DMS53 treated with DMSO at 0.1 percent for 48 hours (cell line): Measurements from ENCODE around the gene LIG3.
"Not testable (repeated sequence)": the region's sequence is repeated elsewhere in the genome, so short reads cannot be mapped to it uniquely, and the experiment has no call there.

ENCODE experiments used
- DNase-seq: peaks from one replicate; lab custom pipeline; 2025; ENCODE audit not compliant: unreplicated experiment; lab: John Stamatoyannopoulos, UW

LIG3 gene

DNA sequence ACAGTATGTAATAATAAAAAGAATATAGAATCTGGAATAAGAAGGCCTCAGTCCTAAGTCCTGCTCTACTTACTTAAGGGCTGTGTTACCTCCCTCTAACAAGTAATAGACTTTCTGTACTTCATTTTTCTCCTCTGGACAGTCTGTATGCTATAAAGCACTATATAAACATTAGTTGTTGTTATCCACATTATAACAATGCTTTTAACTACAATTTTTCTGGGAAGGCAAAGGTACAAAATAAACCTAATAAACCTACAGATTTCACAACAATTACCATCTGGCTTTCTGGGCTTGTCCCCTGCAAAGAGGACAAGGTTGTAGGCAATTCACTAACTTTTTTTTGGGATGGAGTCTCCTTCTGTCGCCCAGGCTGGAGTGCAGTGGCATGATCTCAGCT, 50.5 kb downstream of the LIG3 start:
- DNase-seq = no peak

DNA sequence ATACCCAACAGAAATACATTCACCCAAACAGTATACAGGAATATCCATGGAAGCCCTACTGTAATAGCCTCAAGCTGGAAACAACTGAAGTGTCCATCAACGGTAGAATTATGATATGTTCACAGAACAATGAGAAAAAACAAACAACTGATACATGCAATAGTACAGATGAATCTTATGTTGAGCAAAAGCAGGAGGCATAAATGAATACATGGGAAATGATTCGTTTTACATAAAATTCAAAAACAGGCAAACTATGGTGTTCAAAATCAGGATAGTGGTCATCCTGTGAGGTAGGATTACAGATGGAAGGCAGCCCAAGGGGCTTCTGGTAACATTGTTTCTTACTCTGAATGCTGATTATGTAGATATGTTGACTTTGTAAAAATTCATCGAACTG, 58.1 kb downstream of the LIG3 start:
- DNase-seq = no peak

DNA sequence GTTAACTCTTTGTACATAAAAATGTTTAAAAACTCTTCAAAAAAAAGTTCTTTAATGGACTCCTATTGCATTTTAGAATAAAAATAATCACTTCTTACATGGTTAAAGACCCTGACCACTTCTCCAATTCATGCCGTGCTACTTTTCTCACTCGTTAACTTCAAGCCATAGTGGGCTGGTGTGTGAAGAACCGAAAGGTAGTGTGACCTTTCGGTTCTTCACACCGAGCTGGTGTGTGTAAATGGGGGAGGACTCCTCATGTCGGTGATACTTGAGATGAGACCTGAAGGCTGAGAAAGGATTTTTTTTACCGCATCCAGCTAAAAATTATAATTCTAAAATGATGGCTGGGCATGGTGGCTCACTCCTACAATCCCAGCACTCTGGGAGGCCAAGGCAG, 61.1 kb downstream of the LIG3 start:
- DNase-seq = no peak

- no peak for DNase-seq
Observed at GRCh38 chr17:35044181-35044580, 63.9 kb downstream of the LIG3 start.

DNA sequence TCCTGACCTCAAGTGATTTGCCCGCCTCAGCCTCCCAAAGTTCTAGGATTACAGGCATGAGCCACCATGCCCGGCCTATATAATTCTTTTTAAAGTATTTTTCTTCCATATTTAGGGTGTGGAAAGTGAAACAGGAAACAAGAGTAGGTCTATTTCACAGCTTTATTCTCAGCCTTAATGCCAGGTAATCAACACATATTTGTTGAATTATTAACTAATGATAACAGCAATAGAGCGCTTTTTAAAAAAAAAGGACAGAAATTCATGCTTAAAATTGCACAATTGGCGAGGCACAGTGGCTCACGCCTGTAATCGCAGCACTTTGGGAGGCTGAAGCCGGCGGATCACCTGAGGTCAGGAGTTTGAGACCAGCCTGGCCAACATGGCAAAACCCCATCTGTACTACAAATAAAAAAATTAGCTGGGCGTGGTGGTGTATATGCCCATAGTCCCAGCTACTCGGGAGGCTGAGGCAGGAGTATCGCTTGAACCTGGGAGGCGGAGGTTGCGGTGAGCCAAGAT, 65.2 kb downstream of the LIG3 start:
- not testable (repeated sequence) for DNase-seq

DNA sequence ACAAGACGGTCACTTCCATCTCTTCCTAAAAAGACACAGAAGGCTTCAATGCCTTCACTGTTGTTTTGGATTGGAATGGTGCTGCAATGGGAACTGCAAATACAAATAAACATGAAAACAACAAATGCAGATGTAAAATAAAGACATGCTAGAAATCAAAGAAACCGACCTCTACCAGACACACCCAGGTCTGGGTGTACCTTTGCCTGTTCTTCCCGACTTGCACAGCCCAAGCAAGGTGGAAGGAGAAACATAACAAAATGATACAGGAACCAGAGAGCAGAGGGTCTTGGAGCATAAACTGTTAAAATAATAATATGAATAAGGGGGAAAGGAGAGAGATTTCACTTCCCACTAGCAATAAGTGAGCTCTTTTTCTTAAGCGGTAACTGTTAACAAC, 65.9 kb downstream of the LIG3 start:
- no peak for DNase-seq

- DNase-seq = no peak
Observed at GRCh38 chr17:35046740-35047283, 66.5 kb downstream of the LIG3 start.

DNA sequence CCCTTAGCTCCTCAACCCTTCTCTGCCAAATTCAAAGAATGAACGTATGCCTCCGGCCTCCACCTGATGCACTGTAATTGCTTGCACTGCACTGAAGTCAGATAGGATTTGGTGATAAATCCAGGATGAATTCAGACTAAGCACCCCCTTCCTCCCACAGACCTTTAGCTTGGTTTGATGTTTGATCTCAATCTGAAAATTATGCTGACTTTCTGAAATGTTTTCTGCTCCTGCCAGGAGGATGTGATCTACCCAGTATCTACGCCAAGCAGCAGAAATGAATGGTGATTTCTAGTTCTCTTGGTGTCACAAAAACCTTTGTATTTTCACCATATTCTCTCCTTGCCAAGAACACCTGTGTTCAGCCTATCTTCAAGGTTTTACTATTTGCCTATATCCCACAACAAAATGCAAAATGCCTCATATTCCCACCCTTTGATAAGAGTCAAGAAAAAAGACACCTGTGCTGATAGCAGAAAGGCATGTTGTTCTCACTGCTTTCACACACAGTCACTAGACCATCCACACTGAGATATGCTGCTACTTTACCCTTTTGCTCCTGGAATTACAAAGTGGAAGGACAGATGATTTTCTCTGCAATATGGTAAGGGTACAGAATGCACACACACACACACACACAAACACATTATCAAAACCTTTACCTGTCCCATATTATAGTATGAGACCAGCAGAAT, 68.5 kb downstream of the LIG3 start:
- DNase-seq = no peak

- DNase-seq = no peak
Observed at GRCh38 chr17:35050170-35050569, 69.9 kb downstream of the LIG3 start.

GRCh38 chr17:35051183-35051578, 70.9 kb downstream of the LIG3 start:
- no peak for DNase-seq

GRCh38 chr17:35051579-35052240, 71.4 kb downstream of the LIG3 start:
- DNase-seq = no peak

GRCh38 chr17:35052241-35052610, 71.9 kb downstream of the LIG3 start:
- DNase-seq = no peak

DNA sequence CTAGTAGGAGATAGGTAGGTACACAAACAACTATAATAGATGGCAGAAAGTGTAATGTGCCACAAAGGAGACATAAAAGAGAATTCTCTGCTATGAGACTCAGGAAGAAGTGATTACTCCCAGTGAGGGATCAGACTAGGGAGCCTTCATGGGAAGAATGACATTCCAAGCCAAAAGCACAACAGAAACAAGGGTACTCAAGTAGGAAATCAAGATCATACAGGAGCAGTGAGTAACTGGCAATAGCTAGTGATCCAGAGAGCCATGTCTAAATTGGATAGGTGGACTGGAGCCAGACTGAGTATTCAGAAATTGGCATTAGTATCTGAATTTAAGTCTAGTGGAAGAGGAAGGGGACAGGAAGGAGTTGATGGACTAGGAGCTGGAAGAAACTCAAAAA, 72.5 kb downstream of the LIG3 start:
- DNase-seq = no peak

- DNase-seq = no peak
Observed at GRCh38 chr17:35053204-35053603, 72.9 kb downstream of the LIG3 start.

DNA sequence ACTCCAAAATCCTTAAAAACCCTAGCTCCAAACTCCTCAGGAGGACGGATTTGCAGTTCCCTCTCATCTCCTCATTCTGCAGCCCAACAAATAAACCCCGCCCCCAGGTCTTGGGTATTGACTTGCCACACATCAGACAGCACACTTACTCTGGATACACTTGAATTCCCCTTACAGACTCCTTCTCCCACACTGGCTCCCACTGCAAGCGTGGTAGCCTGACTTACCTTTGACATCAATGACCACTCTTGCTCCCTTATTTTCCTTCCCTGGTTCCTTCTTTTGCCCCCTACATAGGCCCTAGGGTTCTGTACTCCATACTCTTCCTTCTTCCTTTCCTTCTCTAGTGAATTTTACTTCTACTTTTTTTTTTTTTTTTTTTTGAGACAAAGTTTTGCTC, 75.7 kb downstream of the LIG3 start:
- no peak for DNase-seq

DNA sequence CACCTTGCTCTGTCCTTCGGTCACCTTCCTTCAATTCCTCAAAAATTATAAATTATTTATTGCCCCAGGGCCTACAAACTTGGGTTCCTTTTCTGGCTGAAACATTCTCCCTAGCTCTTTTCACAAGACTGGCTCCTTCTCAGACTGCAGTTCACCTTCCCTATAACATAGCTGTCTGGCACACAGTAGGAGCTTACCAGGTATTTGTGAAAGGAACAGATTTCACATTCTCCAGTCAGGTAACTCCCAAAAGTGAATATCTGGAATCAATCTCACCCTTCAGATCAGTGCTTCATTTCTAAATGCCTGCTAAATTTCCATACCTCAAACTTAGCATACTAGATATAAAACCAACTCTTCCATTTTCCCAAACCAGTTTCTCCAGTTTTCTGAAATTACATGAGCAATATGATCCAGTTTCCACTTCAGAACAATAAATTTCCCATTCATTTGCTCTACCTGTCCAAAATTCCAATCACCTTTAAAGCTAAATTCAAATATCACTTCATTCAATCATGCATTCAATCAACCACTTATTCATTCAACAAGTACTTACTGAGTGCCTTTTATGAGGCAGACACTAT, 77.1 kb downstream of the LIG3 start:
- no peak for DNase-seq
